Medulla oblongata (tissue), 1 donor: Measurements from ENCODE around the gene HNRNPLL.
"Not testable (repeated sequence)": the region's sequence is repeated elsewhere in the genome, so short reads cannot be mapped to it uniquely, and the experiment has no call there.

Experiments used
- DNase-seq: peaks from one replicate; pipeline ENCODE4 v3.0.0-alpha.2; 2015; ENCODE audit errors: extremely low spot score

Gene HNRNPLL

DNA sequence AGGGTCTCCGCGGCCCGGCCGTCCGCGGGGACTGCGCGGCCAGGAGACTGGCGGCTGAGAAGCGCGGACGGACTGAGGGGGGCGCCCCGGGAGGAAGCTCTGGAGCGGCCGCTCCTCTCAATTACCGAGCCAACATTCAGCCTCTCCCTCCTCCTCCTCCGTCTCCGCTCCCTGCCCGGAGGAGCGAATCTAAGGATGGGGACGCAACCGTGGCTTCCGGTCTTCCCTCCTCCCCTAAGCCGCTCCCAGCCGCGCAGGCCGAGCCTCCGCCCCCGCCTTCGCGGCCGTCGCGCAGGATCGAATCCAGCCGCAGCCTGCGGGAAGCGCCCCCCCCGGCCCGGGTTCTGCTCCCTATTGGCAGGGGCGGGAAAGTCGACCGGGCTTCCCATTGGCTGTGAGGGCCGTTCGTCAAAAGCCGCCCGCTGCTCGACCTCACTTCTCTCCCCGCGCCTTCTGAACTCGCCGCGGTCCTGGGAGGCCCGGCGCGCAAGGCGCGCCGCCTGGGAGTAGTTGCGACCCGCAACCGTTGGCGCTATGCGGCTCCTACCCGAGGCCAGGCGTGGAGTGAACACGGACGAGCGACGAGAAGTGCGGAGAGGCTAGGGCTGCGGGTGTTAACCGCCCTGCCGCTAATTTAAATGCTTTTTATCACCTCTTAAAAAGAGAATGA, at the start of gene HNRNPLL:
TSS of gene HNRNPLL (minus strand) at position 197 of the 670 bp plus-strand sequence. CDS start 302 bp downstream, outside the sequence.
- DNase-seq = peak; percentile 97

GRCh38 chr2:38650717-38651116, 48.0 kb upstream of the HNRNPLL start:
- DNase-seq = no peak

- DNase-seq = no peak
Observed at GRCh38 chr2:38650012-38650411, 47.3 kb upstream of the HNRNPLL start.

- DNase-seq = no peak
Observed at GRCh38 chr2:38649176-38649728, 46.5 kb upstream of the HNRNPLL start.

- no peak for DNase-seq
Observed at GRCh38 chr2:38648107-38648761, 45.5 kb upstream of the HNRNPLL start.

- DNase-seq = not testable (repeated sequence)
Observed at GRCh38 chr2:38643683-38644511, 41.2 kb upstream of the HNRNPLL start.

DNA sequence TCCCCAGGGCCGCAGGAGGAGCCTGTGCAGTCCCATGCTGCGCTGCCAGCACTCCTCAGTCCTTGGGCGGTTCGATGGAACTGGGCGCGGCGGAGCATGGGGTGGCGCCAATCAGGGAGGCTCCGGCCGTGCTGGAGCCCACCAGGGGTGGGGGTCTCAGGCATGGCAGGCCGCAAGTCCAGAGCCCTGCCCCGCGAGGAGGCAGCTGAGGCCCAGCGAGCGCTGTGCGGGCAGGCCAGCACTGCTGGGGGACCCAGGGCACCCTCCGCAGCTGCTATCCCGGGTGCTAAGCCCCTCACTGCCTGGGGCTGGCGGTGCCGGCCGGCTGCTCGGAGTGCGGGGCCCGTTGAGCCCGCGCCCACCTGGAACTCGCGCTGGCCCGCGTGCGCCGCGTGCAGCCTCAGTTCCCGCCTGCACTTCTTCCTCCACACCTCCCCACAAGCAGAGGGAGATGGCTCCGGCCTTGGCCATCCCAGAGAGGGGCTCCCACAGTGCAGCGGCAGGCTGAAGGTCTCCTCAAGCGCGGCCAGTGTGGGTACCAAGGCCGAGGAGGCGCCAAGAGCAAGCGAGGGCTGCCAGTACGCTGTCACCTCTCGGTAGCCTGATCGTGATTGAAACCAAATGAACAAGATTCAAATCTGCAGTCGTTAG, 40.4 kb upstream of the HNRNPLL start:
- DNase-seq = no peak

- not testable (repeated sequence) for DNase-seq
Observed at GRCh38 chr2:38642373-38643017, 39.8 kb upstream of the HNRNPLL start.

DNA sequence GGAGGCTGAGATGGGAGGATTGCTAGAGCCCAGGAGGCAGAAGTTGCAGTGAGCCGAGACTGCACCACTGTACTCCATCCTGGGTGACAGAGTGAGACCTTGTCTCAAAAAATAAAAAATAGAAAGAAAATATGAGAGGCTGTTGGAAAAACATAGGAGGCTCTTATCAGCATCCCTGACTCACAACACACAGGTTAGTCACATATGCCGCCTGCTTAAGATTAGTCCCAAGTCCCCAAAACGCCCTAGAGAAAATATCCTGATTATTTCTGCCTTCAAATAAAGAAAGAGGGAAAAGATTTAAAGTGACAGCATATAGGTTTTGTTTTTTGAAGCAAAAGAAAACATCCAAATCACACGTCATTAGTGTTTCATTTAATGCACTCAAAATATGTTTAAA, 33.3 kb upstream of the HNRNPLL start:
- no peak for DNase-seq

- no peak for DNase-seq
Observed at GRCh38 chr2:38635139-38635538, 32.4 kb upstream of the HNRNPLL start.

DNA sequence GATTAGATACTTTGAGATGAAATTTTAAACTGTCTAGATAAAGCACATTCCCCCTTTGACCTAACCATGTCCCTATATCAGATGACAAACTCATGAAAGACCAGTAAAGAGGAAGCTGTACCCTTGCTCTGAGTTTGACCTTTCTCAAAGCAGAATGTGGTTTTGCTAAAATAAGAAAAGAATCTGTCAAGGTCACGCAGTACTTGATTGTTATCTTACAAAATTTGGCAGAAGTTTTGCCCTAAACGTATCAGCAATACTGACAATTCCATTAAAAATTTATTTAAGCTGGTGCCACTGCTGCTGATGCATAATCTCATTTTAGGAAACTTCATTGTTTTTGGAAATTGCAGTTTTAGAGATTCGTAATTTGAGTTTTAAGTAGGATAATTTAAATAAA, 32.0 kb upstream of the HNRNPLL start:
- DNase-seq = peak; percentile 42

GRCh38 chr2:38633895-38634294, 31.2 kb upstream of the HNRNPLL start:
- DNase-seq = no peak

GRCh38 chr2:38632980-38633379, 30.3 kb upstream of the HNRNPLL start:
- DNase-seq = no peak

DNA sequence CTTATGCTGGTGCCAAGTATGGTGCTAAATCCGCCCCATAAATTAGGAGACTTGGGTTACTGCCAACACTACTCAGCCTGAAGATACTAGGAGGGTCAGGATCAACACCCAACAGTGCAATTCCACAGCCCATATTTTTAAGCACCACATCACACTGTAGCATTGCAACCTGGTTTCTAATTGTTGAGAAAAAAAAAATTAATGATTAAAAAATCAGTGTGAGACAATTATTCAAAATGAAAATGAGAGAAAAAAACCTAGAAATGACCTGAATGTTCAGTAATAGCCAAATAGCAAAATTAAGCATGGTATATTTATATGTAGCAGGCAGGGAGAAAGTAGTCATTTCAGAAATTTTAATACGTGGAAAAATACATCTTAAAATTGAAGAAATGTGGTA, 29.2 kb upstream of the HNRNPLL start:
- DNase-seq = no peak

- DNase-seq = no peak
Observed at GRCh38 chr2:38629684-38630083, 27.0 kb upstream of the HNRNPLL start.

- no peak for DNase-seq
Observed at GRCh38 chr2:38627391-38627790, 24.7 kb upstream of the HNRNPLL start.

- no peak for DNase-seq
Observed at GRCh38 chr2:38626326-38627035, 23.8 kb upstream of the HNRNPLL start.

DNA sequence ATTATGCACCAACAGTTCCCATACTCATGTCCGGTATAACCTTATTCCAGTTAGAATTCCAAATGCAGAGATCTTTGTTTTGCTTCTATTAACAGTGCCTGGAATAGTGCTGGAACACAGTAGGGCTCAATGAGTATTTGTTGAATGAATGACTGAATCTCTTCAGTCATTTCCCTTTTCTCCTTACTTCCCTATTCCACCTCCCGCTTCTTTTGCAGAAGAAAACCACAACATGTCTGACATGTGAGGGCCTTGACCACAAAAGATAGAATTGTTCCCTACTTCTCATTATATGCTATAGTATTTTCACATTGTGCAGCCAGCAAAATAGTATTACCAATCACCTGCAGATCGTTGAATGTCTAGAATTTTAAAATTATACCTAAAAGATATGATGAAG, 19.5 kb upstream of the HNRNPLL start:
- peak; percentile 58 for DNase-seq

GRCh38 chr2:38621018-38621417, 18.3 kb upstream of the HNRNPLL start:
- DNase-seq = no peak

DNA sequence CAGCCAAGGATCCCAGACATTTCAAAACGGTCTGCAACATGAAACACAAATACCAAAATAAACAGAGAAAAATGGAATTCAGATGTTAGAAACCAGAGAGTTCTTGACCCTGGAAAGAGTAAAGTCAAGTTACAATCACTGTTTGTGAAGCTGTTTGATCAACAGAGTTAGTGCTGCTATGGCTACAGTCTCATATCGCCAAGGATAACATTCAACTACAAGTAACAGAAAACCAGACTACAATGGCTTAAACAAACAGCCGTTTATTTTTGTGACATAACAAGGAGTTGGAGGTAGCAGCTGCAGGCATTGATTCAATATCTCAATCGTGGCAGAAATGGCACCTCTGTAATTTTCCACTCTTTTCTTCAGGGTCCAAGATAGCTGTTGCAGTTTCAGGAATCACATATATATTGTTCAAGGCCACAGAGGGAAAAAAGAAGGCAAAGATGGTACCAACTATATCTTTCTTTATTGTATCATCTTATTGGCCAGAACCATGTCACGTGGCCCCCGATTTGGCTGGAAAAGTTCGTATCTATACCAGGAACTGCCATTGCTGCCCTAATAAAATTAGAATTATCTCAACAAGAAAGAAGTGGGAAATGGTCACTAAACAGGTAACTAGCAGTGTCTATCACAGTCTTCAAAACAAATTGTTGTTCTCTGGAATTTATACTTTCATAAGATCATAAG, 17.7 kb upstream of the HNRNPLL start:
- no peak for DNase-seq
